ENCODE measurements around the gene DDX18.
"Not testable (repeated sequence)": the region's sequence is repeated elsewhere in the genome, so short reads cannot be mapped to it uniquely, and the experiment has no call there.

DDX18 gene

DNA sequence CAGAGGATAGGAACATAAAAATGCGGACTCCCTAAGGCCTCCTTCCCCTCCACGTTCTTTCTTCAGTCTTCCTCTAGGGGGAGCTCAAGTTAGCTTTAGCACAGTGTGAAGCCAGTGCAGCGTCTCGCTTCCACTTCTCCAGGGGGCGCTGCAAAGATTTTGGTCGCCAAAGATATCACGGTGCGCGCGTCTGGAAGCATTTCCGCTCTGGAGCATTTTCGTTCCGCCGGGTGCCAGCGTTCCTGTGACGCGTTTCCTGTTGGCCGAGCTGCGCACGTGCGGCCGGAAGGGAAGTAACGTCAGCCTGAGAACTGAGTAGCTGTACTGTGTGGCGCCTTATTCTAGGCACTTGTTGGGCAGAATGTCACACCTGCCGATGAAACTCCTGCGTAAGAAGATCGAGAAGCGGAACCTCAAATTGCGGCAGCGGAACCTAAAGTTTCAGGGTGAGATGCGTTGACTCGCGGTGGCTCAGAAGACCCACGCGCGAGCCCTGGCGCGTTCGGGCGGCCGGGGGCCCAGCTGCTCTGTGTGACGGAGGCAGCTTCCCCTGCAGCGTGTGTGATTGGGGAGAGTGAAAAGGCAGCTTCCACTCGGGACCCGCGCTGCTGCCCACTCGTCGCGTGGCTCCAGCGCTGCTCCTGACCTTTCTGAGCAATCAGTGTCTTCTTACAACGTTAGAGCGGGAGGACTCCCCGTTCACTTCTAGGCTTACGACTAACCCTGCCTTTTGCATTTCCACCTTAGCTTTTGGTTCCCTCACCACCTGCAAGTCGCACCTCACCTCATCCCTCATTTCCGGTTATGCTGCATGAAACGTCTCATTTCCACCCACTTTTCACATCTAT is at the start of gene DDX18:
Gene DDX18, plus strand, starts transcription at position 275 of the 848 bp plus-strand sequence. Its CDS starts 87 bp downstream, at position 362.
- in situ Hi-C loops (cut with MboI; ENCODE audit: low sequenced_read_pairs), result loop anchor here (25.0 kb wide), 1 partner anchor 198 kb away; the partner anchor contains the start of gene CCDC93

DNA sequence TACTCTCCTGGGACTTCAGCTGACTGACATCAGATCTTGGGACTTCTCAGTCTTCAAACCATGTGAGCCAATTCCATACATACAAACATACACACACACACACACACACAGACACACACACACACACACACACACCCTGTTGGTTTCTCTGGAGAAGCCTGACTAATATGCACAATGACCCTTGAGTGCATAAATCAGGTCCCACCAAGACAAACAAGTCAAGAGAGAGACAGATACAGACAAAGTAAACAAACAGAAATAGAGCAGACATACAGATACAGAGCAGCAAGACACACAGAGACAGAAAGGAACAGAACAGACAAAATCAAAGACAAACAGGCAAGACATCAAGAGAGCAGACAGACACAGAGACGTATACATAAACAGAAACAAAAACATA is 43.8 kb upstream of the DDX18 start:
- in situ Hi-C loops (cut with MboI; ENCODE audit: low sequenced_read_pairs), result no loop called here

DNA sequence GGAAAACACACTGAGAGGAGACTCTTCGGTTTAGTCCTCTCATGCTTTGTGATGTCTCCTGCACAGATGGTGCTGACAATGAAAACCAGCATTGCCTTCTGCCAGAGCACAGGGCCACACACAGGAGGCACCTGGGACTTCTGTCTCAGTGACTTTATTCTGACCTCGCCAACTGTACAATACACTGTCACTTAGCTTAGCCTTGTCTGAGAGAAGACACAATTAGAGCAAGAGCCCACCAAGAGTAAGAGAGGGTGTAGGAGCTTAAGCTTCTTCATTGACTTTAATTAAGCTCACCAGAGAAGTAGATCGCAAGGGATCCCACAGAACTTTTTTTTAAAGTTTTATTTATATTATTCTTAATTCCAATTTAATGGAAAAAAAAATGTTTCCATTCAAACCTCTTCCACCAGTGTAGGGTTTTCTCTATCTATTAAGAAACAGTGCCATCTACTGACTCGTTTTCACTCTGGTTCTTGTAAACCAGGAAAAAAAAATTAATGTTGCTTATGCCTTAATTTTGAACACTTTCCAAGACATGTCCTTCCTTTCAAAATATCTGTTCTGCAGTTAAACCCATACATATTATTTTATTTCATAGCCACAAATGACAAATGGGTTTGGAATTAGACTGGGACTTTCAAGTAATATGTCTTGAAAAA is 42.4 kb upstream of the DDX18 start:
- in situ Hi-C loops (cut with MboI; ENCODE audit: low sequenced_read_pairs), result no loop called here

DNA sequence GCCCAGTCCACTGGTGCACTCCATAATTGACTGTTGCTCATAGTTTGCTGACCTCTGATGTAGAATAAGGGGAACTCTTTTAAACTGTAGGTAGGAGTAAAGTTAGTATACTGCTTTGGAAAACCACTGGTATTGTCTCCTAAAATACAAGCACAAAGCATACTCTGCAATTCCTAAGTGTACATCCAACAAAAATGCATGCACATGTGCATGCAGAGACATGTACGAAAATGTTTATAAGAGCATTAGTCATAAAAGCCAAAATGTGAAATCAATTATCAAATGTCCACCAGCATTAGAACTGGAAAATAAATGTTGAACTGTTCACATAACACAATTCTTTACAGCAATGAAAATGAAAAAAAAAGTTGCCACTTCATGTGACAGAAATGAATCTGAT is 39.8 kb upstream of the DDX18 start:
- in situ Hi-C loops (cut with MboI; ENCODE audit: low sequenced_read_pairs), result no loop called here

DNA sequence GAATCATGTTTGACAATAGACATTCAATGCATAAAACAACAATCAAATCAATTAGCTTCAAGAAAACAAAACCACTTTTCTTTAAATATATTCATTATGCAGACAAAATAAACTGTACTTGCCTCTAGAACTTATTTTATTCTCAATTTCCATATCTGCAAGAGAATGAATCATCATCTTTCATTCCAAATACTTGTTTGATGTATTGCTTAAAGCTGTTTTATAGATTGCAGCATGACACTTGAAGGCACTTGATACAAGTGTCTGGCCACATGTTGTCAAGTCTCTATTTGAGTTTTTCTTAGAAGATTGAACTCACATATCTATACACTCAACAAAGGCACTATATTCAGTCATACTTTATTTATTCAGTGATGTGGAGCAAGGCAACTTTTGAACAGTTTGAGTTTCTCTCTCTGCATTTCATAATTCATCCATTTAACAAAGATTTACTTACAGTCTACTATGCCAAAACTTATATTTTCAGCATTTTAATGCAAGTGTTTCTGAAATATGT is 38.7 kb upstream of the DDX18 start:
- in situ Hi-C loops (cut with MboI; ENCODE audit: low sequenced_read_pairs), result no loop called here

DNA sequence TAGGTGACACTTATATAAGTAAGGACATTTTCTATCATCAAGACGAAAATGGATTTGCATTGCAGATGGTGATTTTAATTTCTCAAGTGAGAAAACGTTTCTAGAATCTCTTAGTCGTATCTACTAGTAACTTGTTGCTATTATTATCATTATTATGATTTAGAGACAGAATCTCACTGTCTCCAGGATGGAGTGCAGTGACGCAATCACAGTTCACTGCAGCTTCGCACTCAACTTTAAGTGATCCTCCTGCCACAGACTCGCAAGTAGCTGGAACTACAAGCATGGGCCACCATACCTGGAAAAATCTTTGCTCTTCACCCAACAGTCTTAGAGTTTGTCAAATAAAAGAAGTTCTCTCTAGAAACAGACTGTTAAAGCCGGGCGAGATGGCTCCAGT is 37.6 kb upstream of the DDX18 start:
- in situ Hi-C loops (cut with MboI; ENCODE audit: low sequenced_read_pairs), result no loop called here

DNA sequence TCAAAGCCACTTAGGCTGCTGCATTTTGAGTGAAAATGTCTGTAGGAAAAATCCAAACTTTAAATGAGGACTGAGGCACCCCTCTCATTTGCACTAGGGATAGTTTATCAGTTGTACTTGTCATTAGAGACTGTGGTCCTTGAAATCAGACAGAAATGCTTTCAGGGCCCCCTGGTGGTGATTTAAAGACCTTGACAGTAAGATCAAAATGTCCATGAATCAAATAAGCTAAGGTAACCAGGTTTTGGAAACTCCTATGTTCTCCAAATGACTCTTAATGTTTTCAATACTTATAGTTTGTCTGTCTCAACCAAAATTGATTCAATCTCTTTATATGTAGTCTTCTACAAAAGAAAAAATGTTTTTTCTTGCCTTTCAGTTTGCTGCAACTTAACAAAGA is 28.8 kb upstream of the DDX18 start:
- in situ Hi-C loops (cut with MboI; ENCODE audit: low sequenced_read_pairs), result no loop called here

DNA sequence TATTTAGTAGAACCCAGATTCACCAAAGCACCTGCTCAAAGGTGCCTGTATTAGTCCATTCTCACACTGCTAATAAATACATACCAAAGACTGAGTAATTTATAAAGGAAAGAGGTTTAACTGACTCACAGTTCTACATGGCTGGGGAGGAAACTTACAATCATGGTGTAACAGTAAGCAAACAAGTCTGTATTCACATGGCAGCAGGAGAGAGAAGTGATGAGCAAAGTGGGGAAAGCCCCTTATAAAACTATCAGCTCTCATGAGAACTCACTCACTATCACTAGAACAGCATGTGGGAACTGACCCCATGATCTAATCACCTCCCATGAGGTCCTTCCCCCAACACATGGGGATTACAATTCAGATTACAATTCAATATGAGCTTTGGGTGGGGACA is 28.0 kb upstream of the DDX18 start:
- in situ Hi-C loops (cut with MboI; ENCODE audit: low sequenced_read_pairs), result no loop called here

DNA sequence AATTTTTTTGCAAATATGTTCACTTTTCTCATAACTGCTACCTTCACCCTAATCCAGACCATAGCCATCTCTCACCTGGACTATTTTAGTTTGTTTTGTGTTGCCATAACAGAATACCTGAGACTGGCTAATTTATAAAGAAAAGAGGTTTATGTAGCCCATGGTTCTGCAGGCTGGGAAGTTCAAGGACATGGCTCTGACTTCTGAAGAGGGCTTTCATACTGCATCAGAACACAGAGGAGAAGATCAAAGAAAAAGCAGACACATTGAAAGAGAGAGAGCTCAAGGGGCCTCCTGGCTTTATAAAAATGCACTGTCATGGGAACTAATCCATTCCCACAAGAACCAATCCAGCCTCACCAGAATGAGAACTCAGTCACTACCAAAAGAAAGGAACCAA is 25.0 kb upstream of the DDX18 start:
- in situ Hi-C loops (cut with MboI; ENCODE audit: low sequenced_read_pairs), result no loop called here

DNA sequence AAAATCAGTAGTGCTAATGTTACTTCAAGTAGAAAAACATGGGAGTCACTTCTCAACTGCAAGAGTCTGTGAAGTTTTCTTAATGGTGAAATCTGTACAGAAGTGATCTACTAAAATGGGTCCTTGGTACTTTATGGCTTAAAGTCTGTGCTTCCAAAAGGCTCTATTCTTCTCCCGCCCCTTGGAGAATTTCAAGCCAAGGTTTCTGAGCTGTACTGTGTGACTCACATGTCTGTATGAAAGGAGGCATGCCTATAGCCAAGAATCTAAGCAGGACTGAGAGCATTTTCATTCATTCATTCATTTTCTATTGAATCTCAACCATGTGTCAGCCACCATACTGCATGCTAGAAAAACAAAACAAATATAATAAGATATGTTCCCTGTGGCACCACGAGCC is 19.8 kb upstream of the DDX18 start:
- in situ Hi-C loops (cut with MboI; ENCODE audit: low sequenced_read_pairs), result no loop called here

DNA sequence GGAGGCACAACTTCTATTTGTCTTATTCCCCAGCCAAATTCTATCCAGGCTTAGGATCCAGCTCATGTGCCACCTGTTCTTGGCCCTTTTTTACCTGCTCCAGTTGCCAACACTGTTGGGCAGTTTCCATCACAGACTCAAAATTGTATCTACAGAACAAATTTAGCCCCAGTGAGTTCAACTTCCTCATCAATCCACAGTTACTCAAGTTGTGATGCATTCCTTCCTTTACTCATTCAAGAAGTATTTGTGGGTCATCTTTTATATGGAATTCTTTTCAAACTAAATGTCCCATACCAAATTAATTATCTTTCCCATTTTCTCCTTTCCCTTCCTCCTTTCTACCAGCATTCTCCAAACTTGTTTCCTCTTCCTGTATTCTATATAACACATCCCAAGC is 12.7 kb upstream of the DDX18 start:
- in situ Hi-C loops (cut with MboI; ENCODE audit: low sequenced_read_pairs), result loop anchor here (25.0 kb wide), 1 partner anchor 210 kb away; the partner anchor contains the start of gene CCDC93

DNA sequence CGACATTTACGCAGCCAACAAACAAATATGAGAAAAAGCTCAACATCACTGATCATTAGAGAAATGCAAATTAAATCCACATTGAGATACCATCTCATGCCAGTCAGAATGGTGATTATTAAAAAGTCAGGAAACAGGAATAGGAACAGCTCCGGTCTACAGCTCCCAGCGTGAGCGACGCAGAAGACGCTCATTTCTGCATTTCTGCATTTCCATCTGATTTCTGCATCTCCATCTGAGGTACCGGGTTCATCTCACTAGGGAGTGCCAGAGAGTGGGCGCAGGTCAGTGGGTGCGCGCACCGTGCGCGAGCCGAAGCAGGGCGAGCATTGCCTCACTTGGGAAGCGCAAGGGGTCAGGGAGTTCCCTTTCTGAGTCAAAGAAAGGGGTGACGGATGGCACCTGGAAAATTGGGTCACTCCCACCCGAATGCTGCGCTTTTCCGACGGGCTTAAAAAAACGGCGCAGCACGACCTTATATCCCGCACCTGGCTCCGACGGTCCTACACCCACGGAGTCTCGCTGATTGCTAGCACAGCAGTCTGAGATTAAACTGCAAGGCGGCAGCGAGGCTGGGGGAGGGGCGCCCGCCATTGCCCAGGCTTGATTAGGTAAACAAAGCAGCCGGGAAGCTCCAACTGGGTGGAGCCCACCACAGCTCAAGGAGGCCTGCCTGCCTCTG is 10.7 kb upstream of the DDX18 start:
- in situ Hi-C loops (cut with MboI; ENCODE audit: low sequenced_read_pairs), result loop anchor here (25.0 kb wide), 1 partner anchor 209 kb away; the partner anchor contains the start of gene CCDC93

DNA sequence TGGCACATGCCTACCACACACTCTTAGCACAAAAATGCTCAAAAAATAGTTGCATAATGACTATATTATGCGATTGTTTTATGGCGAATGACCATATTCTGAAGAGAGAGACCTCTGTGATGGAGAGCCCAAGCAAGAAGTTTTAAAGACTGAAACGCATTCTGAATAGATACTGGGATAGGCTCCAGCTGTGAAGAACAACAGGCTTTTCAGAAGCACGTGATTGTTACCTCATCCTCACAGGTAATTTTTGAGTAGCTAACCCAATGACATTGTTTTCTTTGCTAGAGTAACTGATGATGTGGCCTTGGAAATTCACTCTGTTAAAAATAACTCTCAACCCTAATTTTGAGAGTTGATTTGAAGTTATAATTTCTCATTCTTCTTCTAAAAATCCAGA is 2.0 kb upstream of the DDX18 start:
- in situ Hi-C loops (cut with MboI; ENCODE audit: low sequenced_read_pairs), result loop anchor here (25.0 kb wide), 1 partner anchor 200 kb away; the partner anchor contains the start of gene CCDC93

DNA sequence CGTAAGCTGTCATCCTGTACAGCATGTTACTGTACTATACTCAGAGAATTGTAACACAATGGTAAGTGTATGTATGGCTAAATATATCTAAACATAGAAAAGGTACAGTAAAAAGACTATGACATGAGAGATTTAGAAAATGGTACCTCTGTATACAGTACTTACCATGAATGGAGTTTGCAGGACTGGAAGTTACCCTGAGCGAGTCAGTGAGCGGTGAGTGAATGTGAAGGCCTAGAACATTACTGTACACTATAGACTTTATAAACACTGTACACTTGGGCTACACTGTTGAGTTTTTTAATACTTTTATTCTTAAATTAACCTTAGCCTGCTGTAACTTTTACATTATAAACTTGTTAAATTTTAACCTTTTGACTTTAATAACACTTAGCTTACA is 1.5 kb downstream of the DDX18 start:
- in situ Hi-C loops (cut with MboI; ENCODE audit: low sequenced_read_pairs), result loop anchor here (25.0 kb wide), 1 partner anchor 196 kb away; the partner anchor contains the start of gene CCDC93

DNA sequence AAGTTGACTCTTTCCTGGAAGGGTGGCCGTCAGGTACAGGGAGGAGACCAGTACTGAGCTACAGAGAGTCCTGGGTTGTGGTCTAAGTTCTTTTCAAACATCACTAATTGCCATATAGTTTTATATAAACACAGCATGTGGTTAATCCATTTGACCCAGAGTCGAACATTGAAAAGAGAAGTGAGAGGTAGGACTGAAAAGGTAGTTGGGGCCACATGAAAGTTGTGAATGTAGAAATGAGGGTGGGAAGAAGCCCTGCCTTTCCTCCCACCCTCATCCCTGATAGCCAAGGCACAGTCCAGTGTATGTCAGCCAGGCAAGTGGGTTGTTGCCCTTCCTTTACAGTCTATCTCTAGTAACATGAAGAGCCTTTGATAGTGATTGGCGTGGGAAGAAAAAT is 4.4 kb downstream of the DDX18 start:
- in situ Hi-C loops (cut with MboI; ENCODE audit: low sequenced_read_pairs), result loop anchor here (25.0 kb wide), 1 partner anchor 193 kb away; the partner anchor contains the start of gene CCDC93

DNA sequence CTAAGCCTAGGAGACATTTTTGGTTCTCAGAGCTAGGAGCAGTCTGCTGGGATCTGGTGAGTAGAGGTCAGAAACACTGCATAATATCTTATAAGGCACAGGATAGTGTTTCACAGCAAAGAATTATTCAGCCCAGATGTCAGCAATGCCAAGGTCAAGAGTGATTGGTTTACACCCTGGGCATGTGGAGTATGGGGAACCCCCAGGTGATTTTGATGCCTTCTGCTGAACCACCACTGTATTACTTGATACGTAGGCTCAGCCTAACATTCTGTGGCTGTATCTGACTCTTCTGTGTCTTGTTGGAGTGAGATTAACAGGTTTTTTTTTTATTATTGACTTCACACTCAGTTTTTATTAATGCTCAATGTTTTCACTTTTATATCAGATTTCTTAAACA is 6.0 kb downstream of the DDX18 start:
- in situ Hi-C loops (cut with MboI; ENCODE audit: low sequenced_read_pairs), result loop anchor here (25.0 kb wide), 1 partner anchor 192 kb away; the partner anchor contains the start of gene CCDC93

DNA sequence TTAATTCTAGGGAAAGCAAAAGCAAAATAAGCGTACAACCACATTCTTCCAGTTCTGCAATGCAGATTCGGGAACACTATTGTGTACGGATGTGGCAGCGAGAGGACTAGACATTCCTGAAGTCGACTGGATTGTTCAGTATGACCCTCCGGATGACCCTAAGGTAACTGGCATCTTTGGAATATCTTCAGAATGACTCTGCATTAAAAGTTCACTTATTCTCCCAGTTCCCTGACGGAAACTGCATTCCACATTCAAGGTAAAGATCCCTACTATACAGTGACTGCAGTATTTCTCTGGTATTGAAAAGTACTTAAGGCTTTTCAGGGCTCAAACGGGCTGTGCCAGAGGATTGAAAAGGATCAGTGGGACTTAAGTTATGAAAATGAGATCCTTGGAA is 10.9 kb downstream of the DDX18 start:
- in situ Hi-C loops (cut with MboI; ENCODE audit: low sequenced_read_pairs), result no loop called here

DNA sequence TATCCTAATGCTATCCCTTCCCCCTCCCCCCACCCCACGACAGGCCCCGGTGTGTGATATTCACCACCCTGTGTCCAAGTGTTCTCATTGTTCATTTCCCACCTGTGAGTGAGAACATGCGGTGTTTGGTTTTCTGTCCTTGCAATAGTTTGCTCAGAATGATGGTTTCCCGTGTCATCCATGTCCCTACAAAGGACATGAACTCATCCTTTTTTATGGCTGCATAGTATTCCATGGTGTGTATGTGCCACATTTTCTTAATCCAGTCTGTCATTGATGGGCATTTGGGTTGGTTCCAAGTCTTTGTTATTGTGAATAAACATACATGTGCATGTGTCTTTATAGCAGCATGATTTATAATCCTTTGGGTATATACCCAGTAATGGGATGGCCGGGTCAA is 13.0 kb downstream of the DDX18 start:
- in situ Hi-C loops (cut with MboI; ENCODE audit: low sequenced_read_pairs), result not testable (repeated sequence)

DNA sequence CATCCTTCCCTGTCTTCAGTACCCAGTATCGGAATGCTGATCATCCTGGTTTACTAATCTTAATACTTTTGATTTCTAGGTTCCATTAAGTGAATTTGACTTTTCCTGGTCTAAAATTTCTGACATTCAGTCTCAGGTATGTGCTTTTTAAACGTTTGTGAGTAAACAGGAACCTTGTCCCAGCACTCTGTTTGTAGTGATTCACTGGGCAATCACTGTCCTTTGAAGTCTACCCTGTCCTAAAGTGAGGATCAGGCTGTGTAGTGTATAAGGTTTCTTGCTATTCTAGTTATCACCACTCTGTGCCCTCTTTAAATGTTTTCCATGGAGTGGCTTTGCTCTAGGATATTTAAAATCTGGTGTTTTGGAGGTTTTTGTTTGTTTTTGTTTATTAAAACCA is 14.4 kb downstream of the DDX18 start:
- in situ Hi-C loops (cut with MboI; ENCODE audit: low sequenced_read_pairs), result no loop called here

DNA sequence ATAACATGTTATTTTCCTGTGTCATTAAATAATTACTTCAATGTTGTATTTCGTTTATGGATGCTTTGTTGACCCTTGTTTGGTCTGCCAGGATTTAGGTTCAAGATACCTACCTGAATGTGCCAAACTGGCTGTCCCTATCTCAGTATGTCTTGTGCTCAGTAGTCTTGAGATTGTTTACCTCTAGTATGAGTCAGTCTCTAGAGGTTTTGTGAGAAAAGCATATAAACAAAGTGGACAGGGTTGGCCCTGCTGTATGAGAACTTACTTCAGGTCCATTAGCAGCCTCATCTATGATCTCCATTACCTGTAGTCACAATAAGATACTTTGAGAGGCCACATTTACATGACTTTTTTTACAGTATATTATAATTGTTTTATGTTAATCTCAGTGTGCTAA is 17.8 kb downstream of the DDX18 start:
- in situ Hi-C loops (cut with MboI; ENCODE audit: low sequenced_read_pairs), result no loop called here
